ENCODE measurements around the gene CARD19.

Gene CARD19, protein sequence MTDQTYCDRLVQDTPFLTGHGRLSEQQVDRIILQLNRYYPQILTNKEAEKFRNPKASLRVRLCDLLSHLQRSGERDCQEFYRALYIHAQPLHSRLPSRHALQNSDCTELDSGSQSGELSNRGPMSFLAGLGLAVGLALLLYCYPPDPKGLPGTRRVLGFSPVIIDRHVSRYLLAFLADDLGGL

GRCh38 chr9:93096131-93096802 is at the start of gene CARD19:
Gene CARD19, plus strand, starts transcription at chr9:93096217. Its CDS starts 129 bp downstream, at chr9:93096346.
- no peak for TF ChIP-seq ZNF274 (IDR thresholded peaks at IDR 0.05; ENCODE audit: low read depth, low read length)

GRCh38 chr9:93048566-93049448 is 47.2 kb upstream of the CARD19 start:
- no peak for TF ChIP-seq ZNF274 (IDR thresholded peaks at IDR 0.05; ENCODE audit: low read depth, low read length)
- H3K4me3 ChIP-seq (ENCODE audit: low read length): no peak overlapping the region

More at GRCh38 chr9:93096131-93096802, at the start of gene CARD19:
- H3K4me3 ChIP-seq (ENCODE audit: low read length): peak within 1 kb of the TSS; percentile 75

GRCh38 chr9:93049491-93049890 is 46.5 kb upstream of the CARD19 start:
- H3K4me3 ChIP-seq (ENCODE audit: low read length): no peak overlapping the region
- TF ChIP-seq ZNF274 (IDR thresholded peaks at IDR 0.05; ENCODE audit: low read depth, low read length): no peak

DNA sequence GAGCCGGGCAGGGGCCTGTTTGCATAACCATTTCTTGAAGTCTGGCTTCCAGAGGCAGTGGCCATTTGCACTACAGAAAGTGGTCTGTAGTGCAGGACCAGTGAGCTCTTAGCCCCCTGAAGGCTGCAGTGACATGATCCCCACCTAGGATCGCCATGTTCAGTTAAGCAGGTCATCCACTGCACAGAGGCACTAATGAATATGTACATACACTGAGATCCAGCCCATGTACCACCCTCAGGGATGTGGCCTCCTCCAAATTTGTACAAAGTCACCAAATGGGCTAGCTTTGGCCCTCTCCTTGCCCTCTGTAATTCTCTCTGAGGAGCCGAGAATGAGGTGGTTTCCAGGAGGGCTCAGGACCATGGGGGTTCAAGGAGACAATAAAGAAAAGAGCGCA is 45.8 kb upstream of the CARD19 start:
- H3K4me3 ChIP-seq (ENCODE audit: low read length): no peak overlapping the region

DNA sequence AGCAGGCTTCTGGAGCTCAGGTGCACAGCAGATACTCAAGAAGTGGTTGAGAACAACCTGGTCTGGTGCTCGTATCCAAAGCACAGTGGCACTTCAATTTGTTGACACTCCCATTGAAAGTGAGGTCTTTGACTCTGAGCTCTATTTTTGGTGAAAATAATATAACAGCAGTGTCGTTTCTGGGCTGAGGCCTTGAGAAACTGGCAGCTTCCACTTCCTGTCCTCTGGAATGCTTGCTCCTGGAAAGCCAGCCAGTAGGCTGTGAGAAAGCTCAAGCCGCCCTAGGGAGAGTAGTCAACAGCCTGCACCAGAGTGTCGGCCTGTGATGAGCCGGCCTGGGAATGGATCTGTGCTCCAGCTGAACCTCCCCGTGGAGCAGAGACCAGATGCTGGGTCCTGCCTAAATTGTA is 44.3 kb upstream of the CARD19 start:
- no peak overlapping the region for H3K4me3 ChIP-seq (ENCODE audit: low read length)
- no peak for TF ChIP-seq ZNF274 (IDR thresholded peaks at IDR 0.05; ENCODE audit: low read depth, low read length)

More for the DNA sequence above, 45.8 kb upstream of the CARD19 start:
- TF ChIP-seq ZNF274 (IDR thresholded peaks at IDR 0.05; ENCODE audit: low read depth, low read length): no peak

DNA sequence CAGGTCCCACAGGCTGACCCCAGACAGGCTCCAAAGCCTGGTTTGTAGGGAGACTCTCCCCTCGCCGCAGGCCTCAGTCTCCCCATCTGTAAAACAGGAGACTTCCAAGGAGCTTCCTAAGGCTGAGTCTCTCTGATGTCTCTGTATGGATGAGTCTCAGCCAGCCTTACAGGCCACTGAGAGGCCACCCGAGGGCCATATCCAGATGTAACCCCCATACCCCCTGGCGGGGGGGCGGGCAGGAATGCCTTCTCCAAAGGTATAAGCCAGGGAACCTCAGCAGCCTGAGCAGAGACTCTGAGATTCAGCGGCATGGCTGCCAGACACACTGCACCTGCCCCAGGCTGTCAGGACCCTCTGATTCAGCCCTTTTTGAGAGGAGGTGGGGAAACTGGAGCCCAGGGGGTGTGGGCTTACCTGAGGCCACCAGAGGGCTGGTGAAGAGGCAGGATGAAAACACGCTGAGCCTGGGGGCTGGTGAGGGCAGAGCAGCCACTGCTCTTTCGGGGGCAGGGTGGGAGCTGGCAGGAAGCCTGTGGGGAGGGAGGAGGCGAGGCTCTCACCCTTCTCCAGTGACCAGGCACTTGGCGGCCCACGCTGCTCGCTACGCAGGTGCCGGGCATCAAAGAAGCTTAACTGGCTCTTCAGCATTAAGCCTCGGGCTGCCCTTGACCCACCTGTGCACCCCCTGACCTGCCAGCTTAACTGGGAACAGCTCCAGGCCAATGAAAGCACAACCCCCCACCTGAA is 43.1 kb upstream of the CARD19 start:
- no peak for TF ChIP-seq ZNF274 (IDR thresholded peaks at IDR 0.05; ENCODE audit: low read depth, low read length)
- H3K4me3 ChIP-seq (ENCODE audit: low read length): no peak overlapping the region

GRCh38 chr9:93053781-93054331 is 42.2 kb upstream of the CARD19 start:
- no peak for TF ChIP-seq ZNF274 (IDR thresholded peaks at IDR 0.05; ENCODE audit: low read depth, low read length)
- H3K4me3 ChIP-seq (ENCODE audit: low read length): no peak overlapping the region

DNA sequence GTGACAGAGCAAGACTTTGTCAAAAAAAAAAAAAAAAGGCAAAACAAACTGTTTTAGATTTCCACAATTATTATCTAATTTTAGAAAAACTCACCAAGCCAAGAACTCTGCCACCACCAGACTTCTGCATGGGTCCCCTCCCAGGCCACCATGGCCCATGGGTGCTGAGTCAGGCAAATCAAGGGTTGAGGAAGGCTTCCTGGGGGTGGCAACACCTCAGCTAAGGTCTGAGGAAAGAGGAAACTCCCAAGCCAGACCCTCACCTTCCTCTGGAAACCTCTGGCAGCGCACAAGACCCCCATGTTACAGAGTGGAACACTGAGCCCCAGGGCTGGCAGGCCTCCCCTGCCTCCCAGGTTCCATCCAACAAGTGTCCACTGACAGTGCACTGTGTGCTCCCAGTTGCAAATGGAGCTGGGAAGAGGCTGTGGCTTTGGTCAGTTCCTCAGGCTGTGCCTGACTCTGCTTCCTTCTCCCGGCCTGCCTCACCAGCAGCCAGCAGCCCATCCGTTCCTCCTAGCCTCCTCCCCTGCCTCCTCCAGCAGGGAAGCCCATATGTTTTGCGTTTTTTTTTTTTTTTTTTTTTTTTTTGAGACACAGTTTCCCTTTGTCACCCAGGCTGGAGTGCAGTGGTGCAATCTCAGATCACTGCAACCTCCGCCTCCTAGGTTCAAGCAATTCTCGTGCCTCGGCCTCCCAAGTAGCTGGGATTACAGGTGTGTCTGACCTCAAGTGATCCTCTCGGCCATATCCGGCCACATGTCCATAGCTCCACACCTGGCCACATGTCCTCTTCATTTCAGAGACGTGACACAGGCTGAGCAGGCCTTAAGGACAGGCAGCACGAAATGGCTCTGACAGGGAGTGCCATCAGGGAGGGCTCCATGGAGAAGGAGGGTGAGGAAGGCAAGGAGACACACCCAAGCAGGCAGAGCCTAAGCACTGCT is 41.0 kb upstream of the CARD19 start:
- no peak overlapping the region for H3K4me3 ChIP-seq (ENCODE audit: low read length)
- TF ChIP-seq ZNF274 (IDR thresholded peaks at IDR 0.05; ENCODE audit: low read depth, low read length): no peak

- TF ChIP-seq ZNF274 (IDR thresholded peaks at IDR 0.05; ENCODE audit: low read depth, low read length): no peak
- H3K4me3 ChIP-seq (ENCODE audit: low read length): no peak overlapping the region
Measured at GRCh38 chr9:93057042-93057702, 38.8 kb upstream of the CARD19 start.

GRCh38 chr9:93057703-93058354 is 38.2 kb upstream of the CARD19 start:
- TF ChIP-seq ZNF274 (IDR thresholded peaks at IDR 0.05; ENCODE audit: low read depth, low read length): no peak
- H3K4me3 ChIP-seq (ENCODE audit: low read length): no peak overlapping the region

- peak within 1 kb of the TSS; percentile 64; the same call in 1 of the 2 replicates for H3K4me3 ChIP-seq (ENCODE audit: low read length)
- TF ChIP-seq ZNF274 (IDR thresholded peaks at IDR 0.05; ENCODE audit: low read depth, low read length): no peak
Measured at GRCh38 chr9:93058355-93059010, 37.5 kb upstream of the CARD19 start, which contains the start of gene SUSD3. Gene SUSD3, plus strand, starts transcription at chr9:93058701. Its CDS starts 42 bp downstream, at chr9:93058743.

Data from GM08714 (cell line).